SK-N-MC (cell line): ENCODE results near the gene ATG10.

ENCODE experiments used
- EZH2 ChIP-seq: fragments of 200-600 bp; sonication (generic); IDR thresholded peaks from one replicate; pipeline ENCODE4 v1.6.1; 2017; ENCODE audit warnings: antibody characterized with exemption
- POLR2AphosphoS5 ChIP-seq: IDR thresholded peaks from 2 replicates; pipeline ENCODE4 v1.6.1; 2012; ENCODE audit warnings: mild to moderate bottlenecking, low read depth, low read length, borderline replicate concordance

DNA sequence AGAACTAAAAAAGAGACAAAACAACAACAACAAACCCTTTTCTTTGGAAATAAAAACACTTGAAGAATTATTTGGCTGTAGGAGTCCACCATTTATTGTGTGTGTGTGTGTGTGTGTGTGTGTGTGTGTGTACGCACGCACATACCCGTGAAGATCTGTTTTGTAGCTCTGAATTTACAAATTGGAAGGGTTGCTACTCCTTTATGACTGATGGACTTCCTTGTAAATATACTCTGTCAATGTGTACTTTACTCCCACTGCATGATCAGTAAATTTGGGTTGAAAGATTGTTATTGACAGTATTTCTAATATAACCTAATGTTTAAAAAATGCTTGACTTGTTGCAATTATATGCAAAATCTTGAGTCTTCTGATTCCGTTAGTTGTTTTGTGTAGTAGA, 148.1 kb downstream of the ATG10 start:
- TF ChIP-seq EZH2 = no peak
- no peak for TF ChIP-seq POLR2AphosphoS5
